WERI-Rb-1 (cell line): ENCODE measurements around the gene PTBP1.
A peak's percentile ranks its signal among the peaks of the same experiment; 100 is the strongest.

Source experiments
- DNase-seq: peaks from one replicate; pipeline ENCODE4 v3.0.0-alpha.2; 2020
- H3K27ac ChIP-seq: fragments of 250-450 bp; sonication (Bioruptor Pico); 2 replicates; pipeline ENCODE4 v1.5.1; 2020; ENCODE audit warnings: mild to moderate bottlenecking, moderate library complexity
- H3K27me3 ChIP-seq: fragments of 250-450 bp; sonication (Bioruptor Pico); 2 replicates; pipeline ENCODE4 v1.5.1; 2021; ENCODE audit warnings: mild to moderate bottlenecking, low read depth, moderate library complexity; ENCODE audit not compliant: insufficient read depth, severe bottlenecking
- H3K36me3 ChIP-seq: fragments of 250-450 bp; sonication (Bioruptor Pico); 2 replicates; pipeline ENCODE4 v1.5.1; 2020; ENCODE audit warnings: mild to moderate bottlenecking, moderate library complexity
- H3K4me3 ChIP-seq: 2 replicates; pipeline ENCODE4 v1.5.1; 2011; ENCODE audit warnings: low read depth, mild to moderate bottlenecking, control low read depth, low read length
- H3K9me3 ChIP-seq: fragments of 250-450 bp; sonication (Bioruptor Pico); 2 replicates; pipeline ENCODE4 v1.5.1; 2021; ENCODE audit warnings: mild to moderate bottlenecking, moderate library complexity; ENCODE audit not compliant: severe bottlenecking
- TF ChIP-seq, protein P1 (sequence below): IDR thresholded peaks from 2 replicates; pipeline ENCODE4 v1.5.1; 2011; ENCODE audit warnings: low read depth, mild to moderate bottlenecking, control low read depth, inconsistent platforms, low read length

The PTBP1 gene

DNA sequence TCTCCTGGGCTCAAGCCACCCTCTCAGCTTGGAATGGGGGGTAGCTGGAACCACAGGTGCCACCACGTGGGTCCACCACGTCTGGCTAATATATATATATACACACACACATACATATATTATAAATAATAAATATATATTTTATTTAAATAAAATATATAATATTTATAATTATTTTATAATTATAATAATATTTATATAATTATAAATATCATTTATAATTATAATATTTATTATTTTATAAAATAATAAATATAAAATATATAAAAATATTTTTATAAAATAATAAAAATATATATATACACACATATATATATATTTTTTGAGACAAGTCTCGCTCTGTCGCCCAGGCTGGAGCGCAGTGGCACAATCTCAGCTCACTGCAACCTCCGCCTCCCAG, 57.3 kb downstream of the PTBP1 start:
- H3K36me3 ChIP-seq: no peaks in the 10 kb centered on the region
- H3K27me3 ChIP-seq: no peaks in the 10 kb centered on the region
- no peak overlapping the region for H3K4me3 ChIP-seq
- no peak for DNase-seq
- no peak overlapping the region for H3K27ac ChIP-seq
- TF ChIP-seq, protein P1, sequence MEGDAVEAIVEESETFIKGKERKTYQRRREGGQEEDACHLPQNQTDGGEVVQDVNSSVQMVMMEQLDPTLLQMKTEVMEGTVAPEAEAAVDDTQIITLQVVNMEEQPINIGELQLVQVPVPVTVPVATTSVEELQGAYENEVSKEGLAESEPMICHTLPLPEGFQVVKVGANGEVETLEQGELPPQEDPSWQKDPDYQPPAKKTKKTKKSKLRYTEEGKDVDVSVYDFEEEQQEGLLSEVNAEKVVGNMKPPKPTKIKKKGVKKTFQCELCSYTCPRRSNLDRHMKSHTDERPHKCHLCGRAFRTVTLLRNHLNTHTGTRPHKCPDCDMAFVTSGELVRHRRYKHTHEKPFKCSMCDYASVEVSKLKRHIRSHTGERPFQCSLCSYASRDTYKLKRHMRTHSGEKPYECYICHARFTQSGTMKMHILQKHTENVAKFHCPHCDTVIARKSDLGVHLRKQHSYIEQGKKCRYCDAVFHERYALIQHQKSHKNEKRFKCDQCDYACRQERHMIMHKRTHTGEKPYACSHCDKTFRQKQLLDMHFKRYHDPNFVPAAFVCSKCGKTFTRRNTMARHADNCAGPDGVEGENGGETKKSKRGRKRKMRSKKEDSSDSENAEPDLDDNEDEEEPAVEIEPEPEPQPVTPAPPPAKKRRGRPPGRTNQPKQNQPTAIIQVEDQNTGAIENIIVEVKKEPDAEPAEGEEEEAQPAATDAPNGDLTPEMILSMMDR: no peak
- H3K9me3 ChIP-seq: no peaks in the 10 kb centered on the region

DNA sequence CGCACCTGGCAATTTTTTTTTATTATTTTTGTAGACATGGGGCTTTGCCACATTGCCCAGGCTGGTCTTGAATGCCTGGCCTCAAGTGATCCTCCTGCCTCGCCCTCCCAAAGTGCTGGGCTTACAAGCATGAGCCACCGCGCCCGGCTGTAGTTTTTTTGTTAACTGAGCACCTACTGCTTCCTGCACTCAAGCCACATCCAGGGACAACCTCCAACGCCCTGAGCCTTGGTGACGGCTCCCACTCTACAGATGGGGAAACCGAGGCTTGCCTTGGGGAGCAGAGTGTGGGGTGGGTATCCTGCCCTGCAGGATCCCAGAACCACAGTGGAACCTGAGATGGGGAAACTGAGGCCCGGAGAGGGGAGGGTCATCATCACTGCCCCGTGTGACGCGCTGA, 57.9 kb downstream of the PTBP1 start:
- H3K27ac ChIP-seq: no peak overlapping the region
- H3K27me3 ChIP-seq: no peaks in the 10 kb centered on the region
- no peak overlapping the region for H3K4me3 ChIP-seq
- no peak for DNase-seq
- TF ChIP-seq, protein P1: no peak
- H3K36me3 ChIP-seq: no peaks in the 10 kb centered on the region
- H3K9me3 ChIP-seq: no peaks in the 10 kb centered on the region

DNA sequence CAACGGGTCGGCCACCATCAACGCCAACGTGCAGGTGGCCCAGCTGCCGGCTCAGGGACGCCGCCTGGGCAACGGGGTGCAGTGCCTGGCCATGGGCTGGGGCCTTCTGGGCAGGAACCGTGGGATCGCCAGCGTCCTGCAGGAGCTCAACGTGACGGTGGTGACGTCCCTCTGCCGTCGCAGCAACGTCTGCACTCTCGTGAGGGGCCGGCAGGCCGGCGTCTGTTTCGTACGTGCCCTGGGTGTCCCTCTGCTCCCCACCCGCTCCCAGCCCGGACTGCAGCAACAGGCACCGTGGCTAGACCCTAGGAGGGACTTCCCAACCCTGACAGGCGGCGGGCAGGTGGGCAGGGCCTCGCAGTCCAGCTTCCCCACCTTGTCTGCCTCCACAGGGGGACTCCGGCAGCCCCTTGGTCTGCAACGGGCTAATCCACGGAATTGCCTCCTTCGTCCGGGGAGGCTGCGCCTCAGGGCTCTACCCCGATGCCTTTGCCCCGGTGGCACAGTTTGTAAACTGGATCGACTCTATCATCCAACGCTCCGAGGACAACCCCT, 58.4 kb downstream of the PTBP1 start:
- Histone ChIP-seq H3K4me3 (no peak overlapping the region), H3K27ac (no peak overlapping the region), H3K36me3 (no peaks in the 10 kb centered on the region), H3K9me3 (no peaks in the 10 kb centered on the region), H3K27me3 (no peaks in the 10 kb centered on the region)
- DNase-seq: no peak
- TF ChIP-seq, protein P1: no peak

DNA sequence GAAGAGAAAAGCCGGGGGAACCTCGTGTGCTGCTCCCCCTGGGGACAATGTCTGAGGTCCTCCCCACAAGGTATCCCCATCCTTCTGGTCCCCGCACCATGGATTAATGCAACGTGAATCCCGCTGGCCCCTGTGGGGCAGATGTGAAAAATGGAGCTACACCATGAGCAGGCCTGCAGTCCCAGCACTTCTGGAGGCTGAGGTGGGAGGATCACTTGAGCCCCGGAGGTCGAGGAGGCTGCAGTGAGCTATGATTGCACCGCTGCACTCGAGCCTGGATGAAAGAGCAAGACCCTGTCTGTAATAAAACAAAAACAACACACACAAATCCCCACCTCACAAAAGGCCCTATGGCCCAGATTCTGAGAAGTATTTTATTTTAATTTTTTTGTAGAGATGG, 61.0 kb downstream of the PTBP1 start:
- no peaks in the 10 kb centered on the region; the same call in 1 of the 2 replicates for H3K36me3 ChIP-seq
- TF ChIP-seq, protein P1: no peak
- no peaks in the 10 kb centered on the region for H3K9me3 ChIP-seq
- DNase-seq: no peak
- no peak overlapping the region for H3K27ac ChIP-seq
- H3K27me3 ChIP-seq: no peaks in the 10 kb centered on the region
- H3K4me3 ChIP-seq: no peak overlapping the region

DNA sequence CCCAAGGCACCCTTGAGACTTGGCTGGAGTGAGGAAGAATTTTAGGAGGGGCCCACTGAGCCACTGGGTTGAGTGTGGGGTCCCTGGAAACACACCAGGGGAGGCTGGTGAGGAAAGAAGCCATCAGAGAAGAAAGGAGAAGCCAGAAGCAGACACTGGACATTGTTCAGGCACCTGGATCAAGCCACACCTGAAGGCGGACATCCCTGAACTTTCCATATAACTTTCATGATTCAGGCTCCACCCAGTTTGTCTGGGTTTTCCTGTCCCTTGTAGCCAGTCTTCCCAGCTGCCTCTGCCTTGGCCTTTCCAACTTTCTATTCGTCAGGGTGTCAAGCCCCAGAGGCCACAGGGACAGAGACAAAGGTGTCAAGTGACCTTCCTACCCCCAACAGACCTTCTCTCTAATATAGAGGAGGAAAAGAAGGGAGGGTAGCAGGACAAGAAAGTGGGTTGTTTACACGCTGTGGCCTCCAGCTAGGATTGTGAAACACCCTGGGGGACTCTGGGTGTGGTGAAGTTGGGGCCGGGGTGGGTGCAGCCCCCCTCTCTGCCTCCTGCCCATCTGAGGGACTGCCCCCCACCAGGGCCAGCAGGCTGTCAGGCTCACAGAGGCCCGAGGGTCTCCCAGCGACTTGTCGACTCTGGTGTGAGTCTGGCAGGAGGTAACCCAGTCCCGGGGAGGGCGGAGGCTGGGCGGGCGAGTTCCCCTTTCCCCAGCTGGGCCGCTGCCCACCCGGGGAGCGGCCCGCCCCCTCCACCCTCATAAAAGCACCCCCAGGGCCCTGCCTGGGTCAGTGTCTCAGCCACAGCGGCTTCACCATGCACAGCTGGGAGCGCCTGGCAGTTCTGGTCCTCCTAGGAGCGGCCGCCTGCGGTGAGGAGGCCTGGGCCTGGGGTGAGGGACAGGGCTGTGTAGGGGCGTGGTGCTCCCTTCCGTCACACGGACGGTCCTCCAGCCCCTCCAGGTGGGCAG, 61.9 kb downstream of the PTBP1 start, which contains the start of gene CFD:
TSS of gene CFD (plus strand) at position 797 of the 976 bp plus-strand sequence. CDS start at position 823, 26 bp downstream.
- TF ChIP-seq, protein P1: no peak
- DNase-seq: no peak
- H3K27ac ChIP-seq: peak within 1 kb of the TSS; percentile 66
- H3K4me3 ChIP-seq: peak within 1 kb of the TSS; percentile 53
- no peaks in the 10 kb centered on the region; the same call in 1 of the 2 replicates for H3K36me3 ChIP-seq
- no peaks in the 10 kb centered on the region for H3K27me3 ChIP-seq
- H3K9me3 ChIP-seq: no peaks in the 10 kb centered on the region
